GM12878 (cell line): Measurements from ENCODE around the gene CCL2. TPM values are rescaled to one million over a fixed set of nuclear protein-coding genes. Genes with fewer than 3 reads are reported as not detected.

Experiments used
- ATAC-seq: fragments of 200-7000 bp; cut with Tn5 transposase; 3 replicates; pipeline ENCODE4 v1.9.1; 2020; ENCODE audit warnings: mild to moderate bottlenecking, moderate library complexity
- BruUV-seq: library from RNA; stranded (reverse); fragments of 400-500 nt; replicated peaks from 2 replicates; lab custom pipeline; 2021; lab: Mats Ljungman, UMichigan
- CTCF ChIA-PET: fragments of 300-600 bp; sonication (Branson Sonifier 250); formaldehyde crosslinking; extraction: SDS; loops from one replicate; lab custom pipeline; 2021; ENCODE audit warnings: inconsistent platforms; lab: Yijun Ruan, JAX
- POLR2A ChIA-PET: fragments of 350-600 bp; formaldehyde crosslinking; extraction: SDS; loops from one replicate; lab custom pipeline; 2021; ENCODE audit warnings: inconsistent platforms; lab: Charles Lee
- RAD21 ChIA-PET: fragments of 300-600 bp; sonication (Branson Sonifier 250); formaldehyde crosslinking; loops from one replicate; lab custom pipeline; 2023; ENCODE audit warnings: antibody characterized with exemption; ENCODE audit not compliant: unreplicated experiment; lab: Charles Lee
- SMC1A ChIA-PET: fragments of 300-600 bp; sonication (Branson Sonifier 250); formaldehyde crosslinking; loops from one replicate; lab custom pipeline; 2023; ENCODE audit not compliant: unreplicated experiment, uncharacterized antibody; lab: Charles Lee
- DNase-seq: peaks from one replicate; pipeline ENCODE4 v3.0.0-alpha.2; 2011; ENCODE audit warnings: low read depth, low spot score
- FAIRE-seq: peaks from 3 replicates; lab custom pipeline; 2011; peaks lifted over from hg19 to GRCh38; lab: Jason Lieb, UNC
- H2AFZ ChIP-seq: 2 replicates; pipeline ENCODE4 v1.6.0; 2011; ENCODE audit warnings: low read depth, low read length, control low read depth; ENCODE audit not compliant: control insufficient read depth
- H3K27ac ChIP-seq: 2 replicates; pipeline ENCODE4 v1.5.1; 2011; ENCODE audit warnings: control low read depth; ENCODE audit not compliant: control insufficient read depth, insufficient read depth
- H3K27me3 ChIP-seq, 2 experiments: replicated peaks in 1 of 2; 2 replicates each; pipeline versions ENCODE4 v1.6.0 to v1.6.1; 2011; ENCODE audit warnings: low read length in 1 of 2; ENCODE audit not compliant: control insufficient read depth in 2 of 2, insufficient read depth in 2 of 2
- H3K36me3 ChIP-seq, 2 experiments: 2 replicates each; pipeline ENCODE4 v1.5.1; 2011; ENCODE audit warnings: low read length in 1 of 2; ENCODE audit not compliant: control insufficient read depth in 2 of 2, insufficient read depth in 2 of 2
- H3K4me1 ChIP-seq: 2 replicates; pipeline ENCODE4 v1.6.1; 2011; ENCODE audit warnings: mild to moderate bottlenecking, low read length, moderate library complexity, mixed read lengths; ENCODE audit not compliant: control insufficient read depth, insufficient read depth
- H3K4me2 ChIP-seq: 2 replicates; pipeline ENCODE4 v1.6.0; 2011; ENCODE audit warnings: control low read depth; ENCODE audit not compliant: control insufficient read depth, insufficient read depth
- H3K4me3 ChIP-seq: fragments of 200-600 bp; sonication (generic); 2 replicates; pipeline ENCODE4 v1.5.1; 2016
- H3K79me2 ChIP-seq: 2 replicates; pipeline ENCODE4 v1.6.0; 2011; ENCODE audit warnings: low read length; ENCODE audit not compliant: control insufficient read depth, insufficient read depth
- H3K9ac ChIP-seq: 2 replicates; pipeline ENCODE4 v1.8.0; 2011; ENCODE audit warnings: low read length, control low read depth, mixed read lengths; ENCODE audit not compliant: control insufficient read depth, insufficient read depth
- H3K9me3 ChIP-seq: replicated peaks from 3 replicates; pipeline ENCODE4 v1.5.1; 2011; ENCODE audit warnings: mild to moderate bottlenecking, low read length; ENCODE audit not compliant: control insufficient read depth, insufficient read depth
- H4K20me1 ChIP-seq: 2 replicates; pipeline ENCODE4 v1.6.0; 2011; ENCODE audit not compliant: control insufficient read depth, insufficient read depth
- CREM ChIP-seq: IDR thresholded peaks from 2 replicates; pipeline ENCODE4 v1.6.1; 2014; ENCODE audit warnings: antibody characterized with exemption, low read depth
- ELK1 ChIP-seq: IDR thresholded peaks from 2 replicates; pipeline ENCODE4 v1.6.1; 2012; ENCODE audit warnings: low read depth, low read length, improper control_type of control experiment
- FOXM1 ChIP-seq: IDR thresholded peaks from 2 replicates; pipeline ENCODE4 v1.6.1; 2012; ENCODE audit warnings: low read depth, mild to moderate bottlenecking, inconsistent platforms, low read length, moderate library complexity
- JUNB ChIP-seq: IDR thresholded peaks from 2 replicates; pipeline ENCODE4 v1.6.1; 2016; ENCODE audit warnings: antibody characterized with exemption, mild to moderate bottlenecking
- WGBS: methylation state at CpG from one replicate; pipeline ENCODE4 v1.1.6; 2016; ENCODE audit warnings: low lambda C conversion rate; ENCODE audit not compliant: insufficient replicate concordance, insufficient coverage; ENCODE audit errors: missing lambda C conversion rate; 5-methylcytosine and 5-hydroxymethylcytosine counted together
- in situ Hi-C: fragments of 300-500 bp; cut with MboI; formaldehyde crosslinking; loops from 9 replicates; pipeline ENCODE4 v1.14.3; 2018; ENCODE audit warnings: mixed read lengths
- intact Hi-C: fragments of 100-400 bp; cut with micrococcal nuclease; formaldehyde crosslinking; loops from one replicate; pipeline ENCODE4 v1.14.2; 2022; ENCODE audit not compliant: unreplicated experiment
- polyA plus RNA-seq, 11 experiments: library from polyadenylated mRNA; depleted of rRNA in 4 of 11; unstranded in 6 of 11; stranded (reverse) in 5 of 11; fragments of >200 nt; fragmentation: Nextera tagmentation in 4 of 11; fragmentation: Illumina TruSeq in 1 of 11; extraction: Ambion mirVana in 4 of 11; extraction: Trizol in 1 of 11; gene quantifications; 1 replicate in 1 of 11; 2 replicates in 10 of 11; pipeline versions ENCODE4 v1.2.1 to v1.2.3, GENCODE V29; 2011 to 2016; ENCODE audit warnings: inconsistent platforms in 2 of 11, missing spikeins in 2 of 11, low read depth in 1 of 11
- total RNA-seq, 4 experiments: library from RNA; depleted of rRNA in 3 of 4; stranded (reverse); fragments of >200 nt in 3 of 4; fragmentation: Illumina TruSeq in 1 of 4; extraction: Trizol in 1 of 4; gene quantifications; 2 replicates each; pipeline versions ENCODE4 v1.2.1 to v1.2.3, GENCODE V29; 2013 to 2021
- TF ChIP-seq, protein P1 (sequence below): fragments of 450-650 bp; IDR thresholded peaks from 2 replicates; pipeline ENCODE4 v1.6.1; 2014; ENCODE audit warnings: mild to moderate bottlenecking

CCL2 gene
- total and polyA plus RNA-seq, 10 of the 15 experiments (the other 5 are each of a cell fraction or from before 2014, with no cell fraction given) = 0.16 to 0.18 TPM; not detected in 8

DNA sequence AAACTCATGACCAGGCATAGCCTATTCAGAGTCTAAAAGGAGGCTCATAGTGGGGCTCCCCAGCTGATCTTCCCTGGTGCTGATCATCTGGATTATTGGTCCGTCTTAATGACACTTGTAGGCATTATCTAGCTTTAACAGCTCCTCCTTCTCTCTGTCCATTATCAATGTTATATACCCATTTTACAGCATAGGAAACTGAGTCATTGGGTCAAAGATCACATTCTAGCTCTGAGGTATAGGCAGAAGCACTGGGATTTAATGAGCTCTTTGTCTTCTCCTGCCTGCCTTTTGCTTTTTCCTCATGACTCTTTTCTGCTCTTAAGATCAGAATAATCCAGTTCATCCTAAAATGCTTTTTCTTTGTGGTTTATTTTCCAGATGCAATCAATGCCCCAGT lies 756 bp downstream of the CCL2 start:
- ATAC-seq = no peak
- intact Hi-C loops = no loop called here
- Histone ChIP-seq H3K9me3 (no peaks in the 10 kb centered on the region), H3K9ac (no peak overlapping the region), H3K36me3 (no peaks in the 10 kb centered on the region), H3K79me2 (no peaks in the 10 kb centered on the region), H4K20me1 (no peaks in the 10 kb centered on the region; the same call in 1 of the 2 replicates), H3K4me1 (peaks cover 16% of the 10 kb centered on the region), H3K27ac (no peak overlapping the region), H3K27me3 (peaks cover 1 to 16% of the 10 kb centered on the region in 2 experiments), H3K4me3 (no peak overlapping the region), H2AFZ (no peak overlapping the region), H3K4me2 (no peak overlapping the region)
- FAIRE-seq = no peak
- BruUV-seq = no TSS peak
- TF ChIP-seq ELK1 (no peak), JUNB (no peak), CREM (no peak), FOXM1 (no peak)
- TF ChIP-seq, protein P1, sequence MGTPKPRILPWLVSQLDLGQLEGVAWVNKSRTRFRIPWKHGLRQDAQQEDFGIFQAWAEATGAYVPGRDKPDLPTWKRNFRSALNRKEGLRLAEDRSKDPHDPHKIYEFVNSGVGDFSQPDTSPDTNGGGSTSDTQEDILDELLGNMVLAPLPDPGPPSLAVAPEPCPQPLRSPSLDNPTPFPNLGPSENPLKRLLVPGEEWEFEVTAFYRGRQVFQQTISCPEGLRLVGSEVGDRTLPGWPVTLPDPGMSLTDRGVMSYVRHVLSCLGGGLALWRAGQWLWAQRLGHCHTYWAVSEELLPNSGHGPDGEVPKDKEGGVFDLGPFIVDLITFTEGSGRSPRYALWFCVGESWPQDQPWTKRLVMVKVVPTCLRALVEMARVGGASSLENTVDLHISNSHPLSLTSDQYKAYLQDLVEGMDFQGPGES = no peak
- no peak for DNase-seq
- POLR2A ChIA-PET = no interaction called here
- RAD21 ChIA-PET = no interaction called here
- in situ Hi-C loops = no loop called here
- CTCF ChIA-PET = interaction anchor here (1.6 kb wide), 1 partner anchor 55 kb away, joined by 4 read pairs; no protein-coding TSS in a partner anchor
- SMC1A ChIA-PET = no interaction called here
- 0% methylated on average over 1 of the region's 1 CpG for WGBS
